MCF 10A (cell line): Measurements from ENCODE around the gene ANKRD22. TPM values are rescaled to one million over a fixed set of nuclear protein-coding genes. Genes with fewer than 3 reads are reported as not detected.

ENCODE experiments used
- BruUV-seq: library from RNA; stranded (reverse); fragments of 400-500 nt; replicated peaks from 2 replicates; lab custom pipeline; 2021; lab: Mats Ljungman, UMichigan
- CTCF ChIA-PET: fragments of 300-600 bp; sonication (Branson Sonifier 250); formaldehyde crosslinking; extraction: SDS; loops from one replicate; lab custom pipeline; 2021; ENCODE audit warnings: antibody characterized with exemption, inconsistent platforms; lab: Yijun Ruan, JAX
- POLR2A ChIA-PET: fragments of 300-600, 350-650 bp; sonication (Branson Sonifier 250); formaldehyde crosslinking; extraction: SDS; loops from one replicate; lab custom pipeline; 2020; ENCODE audit warnings: antibody characterized with exemption, inconsistent platforms; lab: Yijun Ruan, JAX
- DNase-seq: peaks from one replicate; pipeline ENCODE4 v3.0.0-alpha.2; 2018; ENCODE audit not compliant: unreplicated experiment
- H3K27ac Mint-ChIP-seq: one replicate; pipeline ENCODE4 v1.8.0; 2022; ENCODE audit warnings: mild to moderate bottlenecking, low read depth, mixed read lengths; ENCODE audit not compliant: unreplicated experiment
- H3K27me3 Mint-ChIP-seq: one replicate; pipeline ENCODE4 v1.8.0; 2022; ENCODE audit warnings: mixed read lengths; ENCODE audit not compliant: insufficient read depth, unreplicated experiment
- H3K36me3 Mint-ChIP-seq: one replicate; pipeline ENCODE4 v1.8.0; 2022; ENCODE audit warnings: mild to moderate bottlenecking, moderate library complexity, mixed read lengths; ENCODE audit not compliant: insufficient read depth, unreplicated experiment
- H3K4me1 Mint-ChIP-seq: one replicate; pipeline ENCODE4 v1.8.0; 2022; ENCODE audit warnings: mixed read lengths; ENCODE audit not compliant: insufficient read depth, unreplicated experiment
- H3K4me3 Mint-ChIP-seq: one replicate; pipeline ENCODE4 v1.8.0; 2022; ENCODE audit warnings: mild to moderate bottlenecking, moderate library complexity, mixed read lengths; ENCODE audit not compliant: unreplicated experiment
- H3K9me3 Mint-ChIP-seq: one replicate; pipeline ENCODE4 v1.8.0; 2022; ENCODE audit warnings: mixed read lengths; ENCODE audit not compliant: unreplicated experiment
- CTCF ChIP-seq: fragments of 200-600 bp; IDR thresholded peaks from one replicate; pipeline ENCODE4 v1.8.0; 2022; ENCODE audit warnings: antibody characterized with exemption, mild to moderate bottlenecking; ENCODE audit not compliant: unreplicated experiment
- intact Hi-C: fragments of 100-400 bp; cut with micrococcal nuclease; formaldehyde crosslinking; loops from 2 replicates; pipeline ENCODE4 v1.14.1; 2022
- total RNA-seq: library from RNA; stranded (reverse); gene quantifications from 2 replicates; pipeline ENCODE4 v1.2.3, GENCODE V29; 2022

Gene ANKRD22
- total RNA-seq, 1 experiment from 2014 or later = 0.26 TPM

DNA sequence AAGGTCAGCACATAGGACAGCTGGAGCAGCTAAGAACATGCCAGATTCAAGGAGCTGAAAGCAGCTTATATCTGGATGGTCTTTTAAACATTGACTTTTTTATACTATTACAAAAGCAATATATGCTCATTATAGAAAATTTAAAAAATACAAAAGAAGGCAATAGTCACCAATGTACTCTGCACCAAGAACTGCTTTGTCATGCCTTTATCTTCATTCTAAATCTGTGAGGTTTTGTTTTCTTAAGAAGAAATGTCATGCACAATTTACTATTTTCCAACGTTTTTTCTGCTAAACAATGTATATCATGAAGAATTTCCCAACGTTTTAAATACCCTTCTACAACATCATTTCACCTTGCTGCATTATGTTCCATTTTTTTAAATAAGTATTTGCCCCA is 46.3 kb downstream of the ANKRD22 start:
- no peak for TF ChIP-seq CTCF
- H3K9me3 Mint-ChIP-seq = no peaks in the 10 kb centered on the region
- no peak for DNase-seq
- H3K4me3 Mint-ChIP-seq = no peak overlapping the region
- no peak overlapping the region for H3K27ac Mint-ChIP-seq
- peaks cover 5% of the 10 kb centered on the region for H3K4me1 Mint-ChIP-seq
- CTCF ChIA-PET = interaction anchor here (0.5 to 1.3 kb wide), 7 partner anchors 8 to 1209 kb away, joined by 3 to 4 read pairs (median 3); no protein-coding TSS in a partner anchor
- POLR2A ChIA-PET = interaction anchor here (0.6 to 1.2 kb wide), 2 partner anchors 10 to 13 kb away, joined by 3 to 4 read pairs; no protein-coding TSS in a partner anchor
- no peaks in the 10 kb centered on the region for H3K36me3 Mint-ChIP-seq
- H3K27me3 Mint-ChIP-seq = no peaks in the 10 kb centered on the region
- intact Hi-C loops = no loop called here
- no TSS peak for BruUV-seq

GRCh38 chr10:88804083-88804812 is 47.4 kb downstream of the ANKRD22 start:
- intact Hi-C loops = no loop called here
- Mint-ChIP-seq H3K27ac (no peak overlapping the region), H3K9me3 (no peaks in the 10 kb centered on the region), H3K27me3 (no peaks in the 10 kb centered on the region), H3K36me3 (no peaks in the 10 kb centered on the region), H3K4me1 (no peaks in the 10 kb centered on the region), H3K4me3 (no peak overlapping the region)
- BruUV-seq = no TSS peak
- no peak for TF ChIP-seq CTCF
- ChIA-PET CTCF (interaction anchor here (0.5 to 1.5 kb wide), 7 partner anchors 10 to 238 kb away, joined by 3 to 5 read pairs (median 3); no protein-coding TSS in a partner anchor), POLR2A (interaction anchor here (0.6 to 1.2 kb wide), 2 partner anchors 9 to 128 kb away, joined by 3 to 4 read pairs; no protein-coding TSS in a partner anchor)
- no peak for DNase-seq

- no peak overlapping the region for H3K4me3 Mint-ChIP-seq
- POLR2A ChIA-PET = interaction anchor here (0.6 kb wide), 1 partner anchor 127 kb away, joined by 3 read pairs; no protein-coding TSS in a partner anchor
- no peak for DNase-seq
- H3K4me1 Mint-ChIP-seq = no peaks in the 10 kb centered on the region
- BruUV-seq = no TSS peak
- no peak for TF ChIP-seq CTCF
- H3K27ac Mint-ChIP-seq = no peak overlapping the region
- intact Hi-C loops = no loop called here
- CTCF ChIA-PET = interaction anchor here (0.5 to 1.5 kb wide), 3 partner anchors 12 to 110 kb away, joined by 3 read pairs; no protein-coding TSS in a partner anchor
- H3K36me3 Mint-ChIP-seq = no peaks in the 10 kb centered on the region
- H3K27me3 Mint-ChIP-seq = no peaks in the 10 kb centered on the region
- no peaks in the 10 kb centered on the region for H3K9me3 Mint-ChIP-seq
Measured at GRCh38 chr10:88803641-88804040, 48.0 kb downstream of the ANKRD22 start.

- no peak within 1 kb of the TSS for H3K4me3 Mint-ChIP-seq
- TF ChIP-seq CTCF = no peak
- BruUV-seq = no TSS peak
- ChIA-PET POLR2A (interaction anchor here (0.9 kb wide), 1 partner anchor 9 kb away, joined by 5 read pairs; no protein-coding TSS in a partner anchor), CTCF (interaction anchor here (1.5 to 1.8 kb wide), 2 partner anchors 8 to 109 kb away, joined by 3 to 6 read pairs; no protein-coding TSS in a partner anchor)
- no peaks in the 10 kb centered on the region for H3K4me1 Mint-ChIP-seq
- intact Hi-C loops = no loop called here
- DNase-seq = no peak
- no peaks in the 10 kb centered on the region for H3K27me3 Mint-ChIP-seq
- H3K27ac Mint-ChIP-seq = no peak within 1 kb of the TSS
- H3K36me3 Mint-ChIP-seq = no peaks in the 10 kb centered on the region
- no peaks in the 10 kb centered on the region for H3K9me3 Mint-ChIP-seq
Measured at GRCh38 chr10:88802523-88803285, 48.9 kb downstream of the ANKRD22 start, which contains the start of gene LIPM. Gene LIPM (plus strand): TSS chr10:88802730. CDS start chr10:88802897, 167 bp downstream.
